NB4 (cell line): ENCODE data around the gene CDK11B.

Source experiments
- DNase-seq: peaks from one replicate; pipeline ENCODE4 v3.0.0; 2010; ENCODE audit warnings: low read depth
- H3K4me3 ChIP-seq: one replicate; pipeline ENCODE4 v1.5.1; 2011; ENCODE audit warnings: mild to moderate bottlenecking, low read depth, low read length, moderate library complexity
- CTCF ChIP-seq: IDR thresholded peaks from one replicate; pipeline ENCODE4 v1.5.1; 2012; ENCODE audit warnings: low read depth, low read length
- MAX ChIP-seq: IDR thresholded peaks from 2 replicates; pipeline ENCODE4 v1.6.1; 2011; ENCODE audit warnings: low read depth, low read length
- MYC ChIP-seq: IDR thresholded peaks from 2 replicates; pipeline ENCODE4 v1.6.1; 2011; ENCODE audit warnings: low read depth, low read length
- POLR2A ChIP-seq: IDR thresholded peaks from 2 replicates; pipeline ENCODE4 v1.6.1; 2011; ENCODE audit warnings: mild to moderate bottlenecking; ENCODE audit not compliant: insufficient read length; ENCODE audit errors: extremely low read depth

Gene CDK11B

GRCh38 chr1:1601564-1602303, 57.1 kb downstream of the CDK11B start:
- peak; percentile 2 for DNase-seq
- no peak for TF ChIP-seq CTCF
- TF ChIP-seq POLR2A: no peak
- no peak for TF ChIP-seq MAX
- TF ChIP-seq MYC: no peak
- no peak overlapping the region for H3K4me3 ChIP-seq

- no peak for DNase-seq
- no peak for TF ChIP-seq CTCF
- no peak for TF ChIP-seq MYC
- no peak for TF ChIP-seq MAX
- no peak for TF ChIP-seq POLR2A
- H3K4me3 ChIP-seq: no peak overlapping the region
Measured at GRCh38 chr1:1600861-1601563, 57.8 kb downstream of the CDK11B start.

GRCh38 chr1:1599935-1600860, 58.6 kb downstream of the CDK11B start, which contains the start of gene FNDC10:
TSS of gene FNDC10 (minus strand) at chr1:1600135. CDS start at chr1:1600015, 120 bp downstream.
- DNase-seq: no peak
- no peak within 1 kb of the TSS for H3K4me3 ChIP-seq
- TF ChIP-seq MYC (no peak), MAX (no peak), CTCF (no peak), POLR2A (no peak)

GRCh38 chr1:1599030-1599934, 59.5 kb downstream of the CDK11B start:
- peak; percentile 67 for DNase-seq
- H3K4me3 ChIP-seq: no peak overlapping the region

More at GRCh38 chr1:1599030-1599934, 59.5 kb downstream of the CDK11B start:
- TF ChIP-seq MYC: peak; percentile 56
- TF ChIP-seq MAX: 0 out of 2 replicates have a peak, but pooled peaks have one; percentile 36
- TF ChIP-seq POLR2A: no peak
- TF ChIP-seq CTCF: no peak
